ENCODE measurements around the gene DDX18.
A peak's percentile ranks its signal among the peaks of the same experiment; 100 is the strongest.

DDX18 gene

GRCh38 chr2:117835990-117836760 lies 21.7 kb downstream of the DDX18 start:
- peak; percentile 18 for DNase-seq

GRCh38 chr2:117845304-117845703 lies 30.8 kb downstream of the DDX18 start:
- no peak for DNase-seq

- no peak for DNase-seq
These were observed 35.5 kb downstream of the DDX18 start for GRCh38 chr2:117850015-117850414.

GRCh38 chr2:117850461-117850860 lies 36.0 kb downstream of the DDX18 start:
- DNase-seq: no peak

GRCh38 chr2:117851969-117852368 lies 37.5 kb downstream of the DDX18 start:
- DNase-seq: no peak

- DNase-seq: no peak
These were observed 38.8 kb downstream of the DDX18 start for GRCh38 chr2:117853316-117853715.

GRCh38 chr2:117853873-117854272 lies 39.4 kb downstream of the DDX18 start:
- no peak for DNase-seq

- no peak for DNase-seq
These were observed 40.1 kb downstream of the DDX18 start for GRCh38 chr2:117854610-117855009.

GRCh38 chr2:117855886-117856285 lies 41.4 kb downstream of the DDX18 start:
- DNase-seq: no peak

GRCh38 chr2:117856415-117857210 lies 42.1 kb downstream of the DDX18 start:
- DNase-seq: no peak

GRCh38 chr2:117858336-117858735 lies 43.8 kb downstream of the DDX18 start:
- DNase-seq: no peak

- DNase-seq: no peak
These were observed 44.5 kb downstream of the DDX18 start for GRCh38 chr2:117858892-117859531.

GRCh38 chr2:117859532-117859911 lies 45.0 kb downstream of the DDX18 start:
- no peak for DNase-seq

GRCh38 chr2:117859924-117860647 lies 45.6 kb downstream of the DDX18 start:
- no peak for DNase-seq

- no peak for DNase-seq
These were observed 48.0 kb downstream of the DDX18 start for GRCh38 chr2:117862459-117862858.

- DNase-seq: no peak
These were observed 61.3 kb downstream of the DDX18 start for GRCh38 chr2:117875786-117876185.

GRCh38 chr2:117879003-117879402 lies 64.5 kb downstream of the DDX18 start:
- DNase-seq: no peak

Data from stimulated activated naive CD4-positive, alpha-beta T cell treated with Interleukin-2 at 50 U/mL for 16 hours (primary cell).